HEK293 (cell line): ENCODE results near the gene HOTAIR.

Experiments used
- BCL11B ChIP-seq: fragments of 450-650 bp; formaldehyde crosslinking; IDR thresholded peaks from 2 replicates; pipeline ENCODE4 v1.5.1; 2016; ENCODE audit warnings: low read depth, missing biosample characterization, missing genetic modification characterization
- HIC1 ChIP-seq: fragments of 450-650 bp; formaldehyde crosslinking; IDR thresholded peaks from 2 replicates; pipeline ENCODE4 v1.5.1; 2016; ENCODE audit warnings: missing biosample characterization, missing genetic modification characterization
- HOXD13 ChIP-seq: sonication (generic); formaldehyde crosslinking; IDR thresholded peaks from 2 replicates; pipeline ENCODE4 v1.8.0; 2022; ENCODE audit warnings: missing genetic modification reagents, borderline replicate concordance
- MEIS1 ChIP-seq: sonication (generic); formaldehyde crosslinking; IDR thresholded peaks from 2 replicates; pipeline ENCODE4 v1.8.1; 2022; ENCODE audit warnings: missing genetic modification reagents, mild to moderate bottlenecking, borderline replicate concordance
- PRDM10 ChIP-seq: fragments of 450-650 bp; formaldehyde crosslinking; IDR thresholded peaks from 2 replicates; pipeline ENCODE4 v1.5.1; 2016; ENCODE audit warnings: missing biosample characterization, missing genetic modification characterization
- TRIM28 ChIP-seq: IDR thresholded peaks from 2 replicates; pipeline ENCODE4 v1.6.1; 2011; ENCODE audit warnings: low read length, control low read depth, borderline replicate concordance
- ZBTB8A ChIP-seq: fragments of 450-650 bp; formaldehyde crosslinking; IDR thresholded peaks from 2 replicates; pipeline ENCODE4 v1.5.1; 2016; ENCODE audit warnings: missing biosample characterization, missing genetic modification characterization
- ZIC2 ChIP-seq: fragments of 450-650 bp; formaldehyde crosslinking; IDR thresholded peaks from 2 replicates; pipeline ENCODE4 v1.5.1; 2016; ENCODE audit warnings: missing biosample characterization, missing genetic modification characterization
- ZNF16 ChIP-seq: fragments of 450-650 bp; formaldehyde crosslinking; IDR thresholded peaks from 2 replicates; pipeline ENCODE4 v1.5.1; 2016; ENCODE audit warnings: low read depth, missing biosample characterization, missing genetic modification characterization
- ZNF174 ChIP-seq: fragments of 450-650 bp; formaldehyde crosslinking; IDR thresholded peaks from 2 replicates; pipeline ENCODE4 v1.5.0; 2017; ENCODE audit warnings: missing biosample characterization, mild to moderate bottlenecking, missing genetic modification characterization
- ZNF311 ChIP-seq: fragments of 450-650 bp; formaldehyde crosslinking; IDR thresholded peaks from 2 replicates; pipeline ENCODE4 v1.5.1; 2017; ENCODE audit warnings: missing biosample characterization, missing genetic modification characterization, borderline replicate concordance
- ZNF449 ChIP-seq: fragments of 450-650 bp; formaldehyde crosslinking; IDR thresholded peaks from 2 replicates; pipeline ENCODE4 v1.5.1; 2017; ENCODE audit warnings: missing biosample characterization, mild to moderate bottlenecking, missing genetic modification characterization, moderate library complexity
- ZNF501 ChIP-seq: fragments of 450-650 bp; formaldehyde crosslinking; IDR thresholded peaks from 2 replicates; pipeline ENCODE4 v1.5.1; 2016; ENCODE audit warnings: missing biosample characterization, missing genetic modification characterization
- ZNF518A ChIP-seq: fragments of 450-650 bp; formaldehyde crosslinking; conservative IDR thresholded peaks from 2 replicates; pipeline ENCODE4 v1.5.1; 2016; ENCODE audit warnings: low read depth, missing biosample characterization, missing genetic modification characterization
- ZNF549 ChIP-seq: fragments of 450-650 bp; IDR thresholded peaks from 2 replicates; pipeline ENCODE4 v1.5.1; 2018; ENCODE audit warnings: missing biosample characterization, missing genetic modification characterization, mild to moderate bottlenecking, inconsistent platforms, moderate library complexity
- ZNF561 ChIP-seq: fragments of 450-650 bp; IDR thresholded peaks from 2 replicates; pipeline ENCODE4 v1.5.1; 2018; ENCODE audit warnings: missing biosample characterization, missing genetic modification characterization, borderline replicate concordance
- ZNF600 ChIP-seq: fragments of 450-650 bp; formaldehyde crosslinking; IDR thresholded peaks from 2 replicates; pipeline ENCODE4 v1.5.1; 2016; ENCODE audit warnings: missing biosample characterization, missing genetic modification characterization
- ZNF626 ChIP-seq: fragments of 450-650 bp; sonication (Bioruptor Pico); formaldehyde crosslinking; IDR thresholded peaks from 2 replicates; pipeline ENCODE4 v1.5.1; 2018; ENCODE audit warnings: missing biosample characterization, missing genetic modification characterization, inconsistent platforms
- ZNF660 ChIP-seq: fragments of 450-650 bp; IDR thresholded peaks from 2 replicates; pipeline ENCODE4 v1.5.1; 2018; ENCODE audit warnings: missing biosample characterization, mild to moderate bottlenecking, missing genetic modification characterization
- ZNF692 ChIP-seq: fragments of 450-650 bp; formaldehyde crosslinking; IDR thresholded peaks from 2 replicates; pipeline ENCODE4 v1.5.1; 2016; ENCODE audit warnings: missing biosample characterization, missing genetic modification characterization
- ZNF76 ChIP-seq: fragments of 450-650 bp; formaldehyde crosslinking; IDR thresholded peaks from 2 replicates; pipeline ENCODE4; 2016; ENCODE audit warnings: low read depth, missing biosample characterization, missing genetic modification characterization, borderline replicate concordance
- ZNF776 ChIP-seq: fragments of 450-650 bp; formaldehyde crosslinking; IDR thresholded peaks from 2 replicates; pipeline ENCODE4 v1.5.0; 2017; ENCODE audit warnings: missing biosample characterization, missing genetic modification characterization, borderline replicate concordance

The HOTAIR gene

GRCh38 chr12:53989227-53990113 is 14.7 kb upstream of the HOTAIR start (continued):
- TF ChIP-seq ZNF776 (tag by site-specific recombination), result no peak
- no peak for TF ChIP-seq HIC1 (tag by site-specific recombination)
- TF ChIP-seq ZNF16 (tag by site-specific recombination), result no peak
- TF ChIP-seq ZNF549, result no peak
- TF ChIP-seq ZNF626, result no peak
- no peak for TF ChIP-seq ZNF518A (tag by site-specific recombination)
- TF ChIP-seq MEIS1 (CRISPR knock-in tag), result no peak
- TF ChIP-seq ZNF311 (tag by site-specific recombination), result no peak
- TF ChIP-seq ZNF174 (tag by site-specific recombination), result no peak
- peak; percentile 49; the same call in 1 of the 2 replicates for TF ChIP-seq ZNF600 (tag by site-specific recombination)
- peak; percentile 59 for TF ChIP-seq ZNF660 (tag by site-specific recombination)
- TF ChIP-seq ZNF76 (tag by site-specific recombination), result peak; percentile 24; the same call in 1 of the 2 replicates
- TF ChIP-seq PRDM10, result 0 out of 2 replicates have a peak, but pooled peaks have one; percentile 42
- TF ChIP-seq HOXD13 (CRISPR knock-in tag), result no peak
- no peak; the same call in 1 of the 2 replicates for TF ChIP-seq ZNF561 (tag by site-specific recombination)
- TF ChIP-seq BCL11B (tag by site-specific recombination), result no peak
- TF ChIP-seq ZIC2 (tag by site-specific recombination), result no peak
- no peak for TF ChIP-seq ZNF449 (tag by site-specific recombination)
- TF ChIP-seq TRIM28, result no peak
- TF ChIP-seq ZNF501 (tag by site-specific recombination), result no peak
- peak; percentile 32; the same call in 1 of the 2 replicates for TF ChIP-seq ZNF692 (tag by site-specific recombination)
- TF ChIP-seq ZBTB8A, result no peak
